Natural killer cell (primary cell): Measurements from ENCODE around the gene TBX4. TPM values are rescaled to one million over a fixed set of nuclear protein-coding genes. Genes with fewer than 3 reads are reported as not detected.

Experiments
- ATAC-seq, 3 donors: fragments of 150-1000 bp in 2 of 3; fragments of 200-7000 bp in 1 of 3; cut with Tn5 transposase; 1 replicate in 1 of 3; 2 replicates in 2 of 3; pipeline ENCODE4 v1.10.0; 2021; ENCODE audit warnings: mild to moderate bottlenecking in 2 of 3, moderate library complexity in 2 of 3
- DNase-seq, 2 donors: peaks; one replicate each; pipeline versions ENCODE4 v3.0.0 to v3.0.0-alpha.2; 2013 to 2021; ENCODE audit warnings: mixed read lengths in 1 of 2
- H3K27ac ChIP-seq: one replicate; pipeline ENCODE4 v1.5.1; 2013; ENCODE audit warnings: mild to moderate bottlenecking, low read length
- H3K27me3 ChIP-seq: one replicate; pipeline ENCODE4 v1.6.1; 2013; ENCODE audit warnings: low read length; ENCODE audit not compliant: control insufficient read depth, insufficient read depth
- H3K36me3 ChIP-seq: one replicate; pipeline ENCODE4 v1.6.1; 2013; ENCODE audit warnings: low read length; ENCODE audit not compliant: control insufficient read depth, insufficient read depth
- H3K4me1 ChIP-seq: one replicate; pipeline ENCODE4 v1.6.1; 2013; ENCODE audit warnings: low read length; ENCODE audit not compliant: control insufficient read depth, insufficient read depth
- H3K4me3 ChIP-seq: one replicate; pipeline ENCODE4 v1.5.1; 2013; ENCODE audit warnings: low read length
- H3K9me3 ChIP-seq: one replicate; pipeline ENCODE4 v1.6.1; 2013; ENCODE audit warnings: low read length; ENCODE audit not compliant: control insufficient read depth, insufficient read depth
- H3K27ac Mint-ChIP-seq, 2 donors: one replicate each; pipeline ENCODE4 v1.8.0; 2022; ENCODE audit warnings: mild to moderate bottlenecking in 2 of 2, mixed read lengths in 2 of 2, moderate library complexity in 1 of 2
- H3K27me3 Mint-ChIP-seq, 2 donors: one replicate each; pipeline ENCODE4 v1.8.0; 2022; ENCODE audit warnings: low read depth in 2 of 2, mixed read lengths in 2 of 2
- H3K36me3 Mint-ChIP-seq: one replicate; pipeline ENCODE4 v1.8.0; 2022; ENCODE audit warnings: mixed read lengths
- H3K4me1 Mint-ChIP-seq, 2 donors: one replicate each; pipeline ENCODE4 v1.8.0; 2022; ENCODE audit warnings: mixed read lengths in 2 of 2
- H3K4me3 Mint-ChIP-seq: one replicate; pipeline ENCODE4 v1.8.0; 2022; ENCODE audit warnings: mild to moderate bottlenecking, moderate library complexity, mixed read lengths
- H3K9me3 Mint-ChIP-seq, 2 donors: one replicate each; pipeline ENCODE4 v1.8.0; 2022; ENCODE audit warnings: mixed read lengths in 2 of 2
- WGBS: methylation state at CpG from one replicate; pipeline ENCODE4 v1.1.7; 2013; ENCODE audit warnings: missing lambda C conversion rate; ENCODE audit not compliant: insufficient coverage; 5-methylcytosine and 5-hydroxymethylcytosine counted together
- intact Hi-C: fragments of 100-400 bp; cut with micrococcal nuclease; formaldehyde crosslinking; loops from one replicate; pipeline ENCODE4 v1.14.2; 2022
- total RNA-seq, 4 donors: library from RNA; stranded (reverse); fragments of 120-200 nt in 1 of 4; gene quantifications; one replicate each; pipeline versions ENCODE4 v1.2.3 to v1.2.4, GENCODE V29; 2013 to 2022
- TF ChIP-seq, protein P1 (sequence below): fragments of 200-600 bp; IDR thresholded peaks from one replicate; pipeline ENCODE4 v1.8.0; 2022; ENCODE audit warnings: antibody characterized with exemption

TBX4 gene
- total RNA-seq, 3 donors from 2014 or later (not counting 1 experiment from before 2014, with no cell fraction given): not detected

DNA sequence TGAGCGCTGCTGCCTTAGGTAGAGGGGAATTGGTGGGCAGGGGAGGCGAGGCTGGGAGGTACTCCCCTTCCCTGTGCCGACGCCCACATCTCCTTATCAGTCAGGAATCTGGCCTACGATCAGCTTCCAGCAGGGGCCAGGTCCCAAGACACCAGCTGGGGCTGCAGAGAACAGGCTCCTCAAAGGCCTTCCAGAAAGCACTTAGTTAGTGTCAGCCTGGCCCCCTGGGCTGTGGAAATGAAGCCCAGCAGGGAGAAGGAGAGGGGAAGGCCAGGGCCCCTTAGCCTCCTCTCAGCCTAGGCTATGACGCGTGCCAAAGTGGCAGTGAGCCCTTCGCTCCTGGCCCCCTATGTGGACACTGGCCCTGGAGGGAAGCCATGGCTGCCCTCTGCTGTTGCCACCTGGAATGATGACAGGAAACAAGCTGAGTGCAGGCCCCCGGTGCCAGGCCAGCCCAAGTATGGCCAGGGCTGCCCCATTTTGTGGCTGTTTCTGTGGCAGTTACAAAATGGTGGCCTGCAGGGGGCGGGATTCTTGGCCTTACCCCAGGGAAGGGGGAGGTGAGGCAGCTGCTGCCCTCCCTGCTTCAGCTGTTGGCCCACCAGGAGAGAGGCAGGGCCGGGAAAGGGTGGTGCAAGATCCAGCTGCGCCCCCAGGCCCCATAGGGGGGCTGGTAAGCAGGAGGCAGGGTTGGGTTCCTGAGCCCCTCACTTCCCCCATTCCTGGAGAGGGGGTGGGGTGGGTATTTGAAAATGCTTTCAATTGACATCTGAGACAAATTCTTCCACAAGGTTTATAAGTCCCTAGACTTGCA, 11.3 kb downstream of the TBX4 start:
- intact Hi-C loops: no loop called here

DNA sequence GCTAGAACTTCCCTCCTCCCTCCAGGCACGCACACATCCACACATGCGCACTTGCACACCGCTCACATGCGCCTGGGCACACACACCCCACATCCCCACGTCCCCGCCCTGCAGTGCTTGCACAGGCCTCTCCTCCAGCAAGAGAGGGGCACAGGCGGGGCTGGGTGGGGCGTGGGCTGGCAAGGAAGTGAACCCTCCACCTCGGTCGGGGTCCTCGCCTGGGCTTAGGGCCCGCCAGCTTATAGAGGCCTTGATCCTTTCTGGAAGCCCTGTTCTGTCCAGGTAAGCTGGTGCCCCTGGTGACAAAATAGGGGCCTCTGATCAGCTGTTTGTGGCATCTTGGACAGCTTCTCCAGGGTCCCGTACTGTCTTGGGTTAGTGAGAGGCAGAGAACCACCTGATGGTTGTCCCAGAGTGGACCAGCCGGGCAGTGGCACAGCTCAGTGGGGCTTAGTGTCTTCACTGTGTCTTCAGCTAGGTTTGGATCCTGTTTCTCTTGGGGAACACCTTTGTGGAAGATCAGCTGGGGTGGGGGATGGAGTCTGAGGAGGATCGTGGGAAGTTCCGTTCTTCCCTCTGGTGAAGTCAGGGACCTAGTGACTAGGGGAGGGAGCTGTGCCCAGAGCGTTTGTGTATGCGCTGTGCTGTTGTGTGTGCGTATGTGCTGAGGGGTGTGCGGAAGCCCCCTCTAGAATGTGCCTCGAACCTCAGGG, 12.1 kb downstream of the TBX4 start:
- no peaks in the 10 kb centered on the region for H3K36me3 Mint-ChIP-seq
- DNase-seq: no peak
- no peaks in the 10 kb centered on the region for H3K9me3 ChIP-seq
- H3K27me3 Mint-ChIP-seq: peaks cover 46 to 55% of the 10 kb centered on the region in 2 donors
- H3K4me1 Mint-ChIP-seq: peaks cover 0 to 7% of the 10 kb centered on the region in 2 donors
- H3K4me3 Mint-ChIP-seq: no peak overlapping the region
- no peaks in the 10 kb centered on the region for H3K4me1 ChIP-seq
- H3K4me3 ChIP-seq: no peak overlapping the region
- TF ChIP-seq, protein P1, sequence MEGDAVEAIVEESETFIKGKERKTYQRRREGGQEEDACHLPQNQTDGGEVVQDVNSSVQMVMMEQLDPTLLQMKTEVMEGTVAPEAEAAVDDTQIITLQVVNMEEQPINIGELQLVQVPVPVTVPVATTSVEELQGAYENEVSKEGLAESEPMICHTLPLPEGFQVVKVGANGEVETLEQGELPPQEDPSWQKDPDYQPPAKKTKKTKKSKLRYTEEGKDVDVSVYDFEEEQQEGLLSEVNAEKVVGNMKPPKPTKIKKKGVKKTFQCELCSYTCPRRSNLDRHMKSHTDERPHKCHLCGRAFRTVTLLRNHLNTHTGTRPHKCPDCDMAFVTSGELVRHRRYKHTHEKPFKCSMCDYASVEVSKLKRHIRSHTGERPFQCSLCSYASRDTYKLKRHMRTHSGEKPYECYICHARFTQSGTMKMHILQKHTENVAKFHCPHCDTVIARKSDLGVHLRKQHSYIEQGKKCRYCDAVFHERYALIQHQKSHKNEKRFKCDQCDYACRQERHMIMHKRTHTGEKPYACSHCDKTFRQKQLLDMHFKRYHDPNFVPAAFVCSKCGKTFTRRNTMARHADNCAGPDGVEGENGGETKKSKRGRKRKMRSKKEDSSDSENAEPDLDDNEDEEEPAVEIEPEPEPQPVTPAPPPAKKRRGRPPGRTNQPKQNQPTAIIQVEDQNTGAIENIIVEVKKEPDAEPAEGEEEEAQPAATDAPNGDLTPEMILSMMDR: no peak
- 78% methylated on average over 21 of the region's 21 CpGs for WGBS
- ATAC-seq: peak in 1 of 3 donors; percentile 8
- H3K36me3 ChIP-seq: no peaks in the 10 kb centered on the region
- no peak overlapping the region for H3K27ac Mint-ChIP-seq
- H3K27me3 ChIP-seq: peaks cover 8% of the 10 kb centered on the region
- H3K9me3 Mint-ChIP-seq: no peaks in the 10 kb centered on the region
- intact Hi-C loops: no loop called here
- no peak overlapping the region for H3K27ac ChIP-seq

More for the DNA sequence above, 11.3 kb downstream of the TBX4 start:
- Histone ChIP-seq H3K9me3 (no peaks in the 10 kb centered on the region), H3K27me3 (peaks cover 8% of the 10 kb centered on the region), H3K4me3 (no peak overlapping the region), H3K27ac (no peak overlapping the region), H3K4me1 (no peaks in the 10 kb centered on the region), H3K36me3 (no peaks in the 10 kb centered on the region)
- peaks cover 0 to 7% of the 10 kb centered on the region in 2 donors for H3K4me1 Mint-ChIP-seq
- H3K27ac Mint-ChIP-seq: no peak overlapping the region
- DNase-seq (no peak), ATAC-seq (no peak)
- H3K9me3 Mint-ChIP-seq: no peaks in the 10 kb centered on the region
- H3K4me3 Mint-ChIP-seq: no peak overlapping the region
- H3K36me3 Mint-ChIP-seq: no peaks in the 10 kb centered on the region
- WGBS: 91% methylated on average over 11 of the region's 12 CpGs
- TF ChIP-seq, protein P1: no peak
- H3K27me3 Mint-ChIP-seq: peaks cover 54 to 63% of the 10 kb centered on the region in 2 donors

DNA sequence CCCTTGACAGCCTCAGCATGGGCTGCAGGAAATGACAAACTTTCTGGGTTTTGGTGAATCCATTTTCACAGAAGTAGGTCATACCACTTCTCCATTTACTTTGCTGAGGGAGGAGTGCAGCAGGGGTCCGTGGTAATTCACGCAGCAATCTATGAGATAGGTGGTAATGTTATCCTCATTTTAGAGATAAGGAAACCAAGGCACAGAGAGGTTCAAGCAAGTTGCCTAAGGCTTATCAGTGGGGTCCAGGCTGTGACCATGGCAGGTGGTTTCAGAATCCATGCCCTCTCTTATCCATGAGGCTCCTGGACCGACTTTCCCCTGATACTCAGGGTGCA, 12.6 kb downstream of the TBX4 start:
- H3K27me3 Mint-ChIP-seq: peaks cover 41 to 51% of the 10 kb centered on the region in 2 donors
- intact Hi-C loops: no loop called here
- no peaks in the 10 kb centered on the region for H3K9me3 Mint-ChIP-seq
- ATAC-seq: no peak
- Histone ChIP-seq H3K27ac (no peak overlapping the region), H3K36me3 (no peaks in the 10 kb centered on the region), H3K9me3 (no peaks in the 10 kb centered on the region), H3K4me3 (no peak overlapping the region), H3K4me1 (no peaks in the 10 kb centered on the region), H3K27me3 (peaks cover 7% of the 10 kb centered on the region)
- TF ChIP-seq, protein P1: no peak
- H3K27ac Mint-ChIP-seq: no peak overlapping the region
- H3K36me3 Mint-ChIP-seq: no peaks in the 10 kb centered on the region
- WGBS: 41% methylated on average over 3 of the region's 3 CpGs
- peaks cover 0 to 7% of the 10 kb centered on the region in 2 donors for H3K4me1 Mint-ChIP-seq
- DNase-seq: no peak
- H3K4me3 Mint-ChIP-seq: no peak overlapping the region
